HCT116 (cell line): ENCODE results near the gene THRB. TPM values are rescaled to one million over a fixed set of nuclear protein-coding genes. Genes with fewer than 3 reads are reported as not detected.

ENCODE experiments used
- ATAC-seq: fragments of 200-7000 bp; cut with Tn5 transposase; 2 replicates; pipeline ENCODE4 v1.9.1; 2020; ENCODE audit warnings: mild to moderate bottlenecking, moderate library complexity
- BruUV-seq: library from RNA; stranded (reverse); fragments of 400-500 nt; replicated peaks from 2 replicates; lab custom pipeline; 2021; lab: Mats Ljungman, UMichigan
- CTCF ChIA-PET: fragments of 300-600 bp; sonication (Branson Sonifier 250); formaldehyde crosslinking; loops from one replicate; lab custom pipeline; 2021; ENCODE audit warnings: antibody characterized with exemption; lab: Charles Lee
- POLR2A ChIA-PET: fragments of 300-600, 350-600 bp; sonication (Branson Sonifier 250); formaldehyde crosslinking; loops from one replicate; lab custom pipeline; 2021; ENCODE audit warnings: antibody characterized with exemption; lab: Charles Lee
- RAD21 ChIA-PET, 2 experiments: fragments of 300-600 bp; sonication (Branson Sonifier 250); formaldehyde crosslinking; loops; one replicate each; lab custom pipeline; 2023; ENCODE audit warnings: low total read pairs in 2 of 2; ENCODE audit not compliant: uncharacterized antibody in 2 of 2, unreplicated experiment in 2 of 2, low non-redundant PET in 1 of 2; lab: Charles Lee
- DNase-seq: peaks from one replicate; pipeline ENCODE4 v3.0.0-alpha.2; 2010; ENCODE audit warnings: low read depth, low spot score
- H2AFZ ChIP-seq: fragments of 200-600 bp; shearing (Covaris generic), sonication (generic); 2 replicates; pipeline ENCODE4 v1.6.1; 2017; ENCODE audit warnings: low read depth, mixed run types, mixed read lengths, antibody characterized with exemption, low read length; ENCODE audit not compliant: poor library complexity, severe bottlenecking
- H3K27ac ChIP-seq: 2 replicates; pipeline ENCODE4 v1.5.1; 2012; ENCODE audit warnings: low read depth, low read length
- H3K27me3 ChIP-seq: fragments of 200-600 bp; sonication (generic); 2 replicates; pipeline ENCODE4 v1.6.1; 2016; ENCODE audit warnings: mixed run types, low read length, mixed read lengths; ENCODE audit not compliant: insufficient read depth
- H3K36me3 ChIP-seq, 2 experiments: fragments of 200-500 bp in 1 of 2; fragments of 200-600 bp in 1 of 2; sonication (Bioruptor generic) in 1 of 2; sonication (generic) in 1 of 2; 2 replicates each; pipeline versions ENCODE4 v1.5.1 to v1.6.1; 2014 to 2016; ENCODE audit warnings: low read length in 2 of 2, inconsistent platforms in 1 of 2, mixed read lengths in 1 of 2, mixed run types in 1 of 2; ENCODE audit not compliant: insufficient read depth in 2 of 2, control insufficient read depth in 1 of 2
- H3K4me1 ChIP-seq, 2 experiments: fragments of 200-600 bp in 1 of 2; sonication (generic) in 1 of 2; 2 replicates each; pipeline versions ENCODE4 v1.5.1 to v1.6.1; 2012 to 2017; ENCODE audit warnings: low read length in 2 of 2, inconsistent platforms in 1 of 2, mild to moderate bottlenecking in 1 of 2, mixed read lengths in 1 of 2, mixed run types in 1 of 2, moderate library complexity in 1 of 2; ENCODE audit not compliant: insufficient read depth in 2 of 2, control insufficient read depth in 1 of 2
- H3K4me2 ChIP-seq: fragments of 200-600 bp; sonication (generic); 2 replicates; pipeline ENCODE4 v1.6.1; 2017; ENCODE audit warnings: mixed run types, low read length, mixed read lengths
- H3K4me3 ChIP-seq, 2 experiments: fragments of 200-600 bp in 1 of 2; sonication (generic) in 1 of 2; replicated peaks in 1 of 2; 2 replicates each; pipeline ENCODE4 v1.5.1; 2011 to 2016; ENCODE audit warnings: low read length in 2 of 2, control low read depth in 1 of 2, low read depth in 1 of 2, mild to moderate bottlenecking in 1 of 2, mixed read lengths in 1 of 2, mixed run types in 1 of 2
- H3K79me2 ChIP-seq: fragments of 200-600 bp; sonication (generic); 2 replicates; pipeline ENCODE4 v1.6.1; 2017; ENCODE audit warnings: mild to moderate bottlenecking, mixed run types, low read length, moderate library complexity, mixed read lengths; ENCODE audit not compliant: insufficient read depth
- H3K9ac ChIP-seq: fragments of 200-600 bp; sonication (generic); 2 replicates; pipeline ENCODE4 v1.6.1; 2016; ENCODE audit warnings: low read length, mixed read lengths
- H3K9me2 ChIP-seq: fragments of 200-600 bp; sonication (generic), shearing (Covaris generic); 2 replicates; pipeline ENCODE4 v1.6.1; 2017; ENCODE audit warnings: mixed run types, mild to moderate bottlenecking, moderate library complexity; ENCODE audit not compliant: insufficient read depth
- H3K9me3 ChIP-seq, 2 experiments: fragments of 200-500 bp in 1 of 2; fragments of 200-600 bp in 1 of 2; sonication (Bioruptor generic) in 1 of 2; sonication (generic) in 1 of 2; 2 replicates each; pipeline ENCODE4 v1.6.1; 2014 to 2017; ENCODE audit warnings: low read length in 2 of 2, mixed read lengths in 2 of 2, inconsistent platforms in 1 of 2, low read depth in 1 of 2, mild to moderate bottlenecking in 1 of 2, mixed run types in 1 of 2, moderate library complexity in 1 of 2; ENCODE audit not compliant: control insufficient read depth in 1 of 2, insufficient read depth in 1 of 2
- H4K20me1 ChIP-seq: fragments of 200-600 bp; sonication (generic), shearing (Covaris generic); 2 replicates; pipeline ENCODE4 v1.6.1; 2017; ENCODE audit warnings: mixed run types, mild to moderate bottlenecking, moderate library complexity; ENCODE audit not compliant: insufficient read depth
- CBX3 ChIP-seq: IDR thresholded peaks from 2 replicates; pipeline ENCODE4 v1.6.1; 2012; ENCODE audit warnings: low read depth
- CEBPB ChIP-seq: IDR thresholded peaks from 2 replicates; pipeline ENCODE4 v1.6.1; 2012; ENCODE audit warnings: low read depth
- EGR1 ChIP-seq: IDR thresholded peaks from 2 replicates; pipeline ENCODE4 v1.6.1; 2012; ENCODE audit warnings: low read depth
- ELF1 ChIP-seq: IDR thresholded peaks from 2 replicates; pipeline ENCODE4 v1.6.1; 2012; ENCODE audit warnings: low read depth, borderline replicate concordance
- EZH2phosphoT487 ChIP-seq: fragments of 200-600 bp; IDR thresholded peaks from 2 replicates; pipeline ENCODE4 v1.6.1; 2018; ENCODE audit warnings: antibody characterized with exemption, borderline replicate concordance
- FOSL1 ChIP-seq: IDR thresholded peaks from 2 replicates; pipeline ENCODE4 v1.6.1; 2012; ENCODE audit warnings: low read depth
- JUND ChIP-seq: IDR thresholded peaks from 2 replicates; pipeline ENCODE4 v1.6.1; 2012
- MAX ChIP-seq: IDR thresholded peaks from 2 replicates; pipeline ENCODE4 v1.6.1; 2012
- POLR2A ChIP-seq: IDR thresholded peaks from 2 replicates; pipeline ENCODE4 v1.7.0; 2011; ENCODE audit warnings: borderline replicate concordance; ENCODE audit not compliant: insufficient read depth, insufficient read length; ENCODE audit errors: extremely low read depth
- SIN3A ChIP-seq: IDR thresholded peaks from 2 replicates; pipeline ENCODE4 v1.6.1; 2012; ENCODE audit warnings: low read depth
- SRF ChIP-seq: IDR thresholded peaks from 2 replicates; pipeline ENCODE4 v1.6.1; 2012; ENCODE audit warnings: low read depth
- YY1 ChIP-seq: IDR thresholded peaks from 2 replicates; pipeline ENCODE4 v1.6.1; 2011; ENCODE audit warnings: low read length, low read depth, moderate library complexity, mild to moderate bottlenecking; ENCODE audit not compliant: insufficient replicate concordance; ENCODE audit errors: extremely low read depth
- ZFX ChIP-seq: fragments of 450-650 bp; IDR thresholded peaks from 2 replicates; pipeline ENCODE4 v1.6.1; 2017
- ZNF274 ChIP-seq: fragments of 200-500 bp; sonication (Bioruptor generic); IDR thresholded peaks from 2 replicates; pipeline ENCODE4 v1.6.1; 2014; ENCODE audit warnings: mild to moderate bottlenecking, low read depth, low read length, inconsistent platforms
- intact Hi-C: fragments of 100-400 bp; cut with micrococcal nuclease; formaldehyde crosslinking; loops from 2 replicates; pipeline ENCODE4 v1.10.0; 2022
- total RNA-seq: library from RNA; stranded (reverse); gene quantifications from one replicate; pipeline ENCODE4 v1.2.1, GENCODE V29; 2021; ENCODE audit not compliant: unreplicated experiment
- TF ChIP-seq, protein P1 (sequence below): IDR thresholded peaks from 2 replicates; pipeline ENCODE4 v1.6.1; 2012; ENCODE audit warnings: low read depth
- TF ChIP-seq, protein P2 (sequence below): IDR thresholded peaks from 2 replicates; pipeline ENCODE4 v1.6.1; 2011; ENCODE audit warnings: mild to moderate bottlenecking, low read length, moderate library complexity; ENCODE audit not compliant: insufficient replicate concordance; ENCODE audit errors: extremely low read depth
- TF ChIP-seq, protein P3 (sequence below): IDR thresholded peaks from 2 replicates; pipeline ENCODE4 v1.6.1; 2012

Gene THRB
- total RNA-seq, 1 experiment from 2014 or later = 2.5 TPM

DNA sequence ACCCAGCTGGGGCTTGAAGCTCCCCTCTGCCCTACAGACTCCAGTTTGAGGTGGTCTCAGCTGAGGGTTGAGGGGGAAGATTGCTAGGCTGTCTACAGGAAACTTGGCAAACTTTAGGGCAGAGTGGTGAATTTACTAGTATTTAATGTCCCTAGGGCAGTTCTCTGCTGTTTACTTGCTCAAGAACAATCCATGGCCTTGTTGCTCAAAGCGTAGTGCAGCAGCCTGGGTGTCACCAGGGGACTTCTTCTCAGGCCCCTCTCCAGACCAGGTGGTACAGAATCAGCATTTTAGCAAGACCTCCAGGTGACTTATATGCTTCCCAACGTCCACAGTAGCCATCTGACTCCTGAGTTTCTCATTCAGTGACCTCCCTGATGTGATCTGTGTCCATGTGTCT lies 360.7 kb downstream of the THRB start:
- H2AFZ ChIP-seq = no peak overlapping the region
- ATAC-seq (no peak), DNase-seq (no peak)
- no peak overlapping the region for H3K4me3 ChIP-seq
- H3K79me2 ChIP-seq = no peaks in the 10 kb centered on the region
- no peak overlapping the region for H3K27ac ChIP-seq
- TF ChIP-seq POLR2A (no peak), CEBPB (no peak), EZH2phosphoT487 (no peak), MAX (no peak), JUND (no peak), EGR1 (no peak), SRF (no peak), ZNF274 (no peak), SIN3A (no peak), ZFX (no peak), ELF1 (no peak), FOSL1 (no peak), YY1 (no peak), CBX3 (no peak)
- TF ChIP-seq, protein P1, sequence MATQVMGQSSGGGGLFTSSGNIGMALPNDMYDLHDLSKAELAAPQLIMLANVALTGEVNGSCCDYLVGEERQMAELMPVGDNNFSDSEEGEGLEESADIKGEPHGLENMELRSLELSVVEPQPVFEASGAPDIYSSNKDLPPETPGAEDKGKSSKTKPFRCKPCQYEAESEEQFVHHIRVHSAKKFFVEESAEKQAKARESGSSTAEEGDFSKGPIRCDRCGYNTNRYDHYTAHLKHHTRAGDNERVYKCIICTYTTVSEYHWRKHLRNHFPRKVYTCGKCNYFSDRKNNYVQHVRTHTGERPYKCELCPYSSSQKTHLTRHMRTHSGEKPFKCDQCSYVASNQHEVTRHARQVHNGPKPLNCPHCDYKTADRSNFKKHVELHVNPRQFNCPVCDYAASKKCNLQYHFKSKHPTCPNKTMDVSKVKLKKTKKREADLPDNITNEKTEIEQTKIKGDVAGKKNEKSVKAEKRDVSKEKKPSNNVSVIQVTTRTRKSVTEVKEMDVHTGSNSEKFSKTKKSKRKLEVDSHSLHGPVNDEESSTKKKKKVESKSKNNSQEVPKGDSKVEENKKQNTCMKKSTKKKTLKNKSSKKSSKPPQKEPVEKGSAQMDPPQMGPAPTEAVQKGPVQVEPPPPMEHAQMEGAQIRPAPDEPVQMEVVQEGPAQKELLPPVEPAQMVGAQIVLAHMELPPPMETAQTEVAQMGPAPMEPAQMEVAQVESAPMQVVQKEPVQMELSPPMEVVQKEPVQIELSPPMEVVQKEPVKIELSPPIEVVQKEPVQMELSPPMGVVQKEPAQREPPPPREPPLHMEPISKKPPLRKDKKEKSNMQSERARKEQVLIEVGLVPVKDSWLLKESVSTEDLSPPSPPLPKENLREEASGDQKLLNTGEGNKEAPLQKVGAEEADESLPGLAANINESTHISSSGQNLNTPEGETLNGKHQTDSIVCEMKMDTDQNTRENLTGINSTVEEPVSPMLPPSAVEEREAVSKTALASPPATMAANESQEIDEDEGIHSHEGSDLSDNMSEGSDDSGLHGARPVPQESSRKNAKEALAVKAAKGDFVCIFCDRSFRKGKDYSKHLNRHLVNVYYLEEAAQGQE = no peak
- TF ChIP-seq, protein P2, sequence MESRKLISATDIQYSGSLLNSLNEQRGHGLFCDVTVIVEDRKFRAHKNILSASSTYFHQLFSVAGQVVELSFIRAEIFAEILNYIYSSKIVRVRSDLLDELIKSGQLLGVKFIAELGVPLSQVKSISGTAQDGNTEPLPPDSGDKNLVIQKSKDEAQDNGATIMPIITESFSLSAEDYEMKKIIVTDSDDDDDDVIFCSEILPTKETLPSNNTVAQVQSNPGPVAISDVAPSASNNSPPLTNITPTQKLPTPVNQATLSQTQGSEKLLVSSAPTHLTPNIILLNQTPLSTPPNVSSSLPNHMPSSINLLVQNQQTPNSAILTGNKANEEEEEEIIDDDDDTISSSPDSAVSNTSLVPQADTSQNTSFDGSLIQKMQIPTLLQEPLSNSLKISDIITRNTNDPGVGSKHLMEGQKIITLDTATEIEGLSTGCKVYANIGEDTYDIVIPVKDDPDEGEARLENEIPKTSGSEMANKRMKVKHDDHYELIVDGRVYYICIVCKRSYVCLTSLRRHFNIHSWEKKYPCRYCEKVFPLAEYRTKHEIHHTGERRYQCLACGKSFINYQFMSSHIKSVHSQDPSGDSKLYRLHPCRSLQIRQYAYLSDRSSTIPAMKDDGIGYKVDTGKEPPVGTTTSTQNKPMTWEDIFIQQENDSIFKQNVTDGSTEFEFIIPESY = no peak
- TF ChIP-seq, protein P3, sequence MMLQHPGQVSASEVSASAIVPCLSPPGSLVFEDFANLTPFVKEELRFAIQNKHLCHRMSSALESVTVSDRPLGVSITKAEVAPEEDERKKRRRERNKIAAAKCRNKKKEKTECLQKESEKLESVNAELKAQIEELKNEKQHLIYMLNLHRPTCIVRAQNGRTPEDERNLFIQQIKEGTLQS = no peak
- H4K20me1 ChIP-seq = no peaks in the 10 kb centered on the region
- H3K4me2 ChIP-seq = no peak overlapping the region
- H3K36me3 ChIP-seq = no peaks in the 10 kb centered on the region
- no peaks in the 10 kb centered on the region for H3K27me3 ChIP-seq
- BruUV-seq = no TSS peak
- ChIA-PET CTCF (no interaction called here), POLR2A (no interaction called here), RAD21 (no interaction called here)
- no peaks in the 10 kb centered on the region for H3K9me2 ChIP-seq
- no peaks in the 10 kb centered on the region for H3K9me3 ChIP-seq
- intact Hi-C loops = no loop called here
- peaks cover 3 to 17% of the 10 kb centered on the region in 2 experiments for H3K4me1 ChIP-seq
- H3K9ac ChIP-seq = no peak overlapping the region
